H9 (cell line): ENCODE results near the gene SDR39U1. TPM values are rescaled to one million over a fixed set of nuclear protein-coding genes. Genes with fewer than 3 reads are reported as not detected.

Source experiments
- DNase-seq: peaks from one replicate; pipeline ENCODE4 v3.0.0-alpha.2; 2017
- H2AFZ ChIP-seq: one replicate; pipeline ENCODE4 v1.6.1; 2013; ENCODE audit warnings: mild to moderate bottlenecking, low read length, control low read depth, moderate library complexity
- H2AK5ac ChIP-seq: 2 replicates; pipeline ENCODE4 v1.6.1; 2013; ENCODE audit warnings: low read length, control low read depth, mixed read lengths; ENCODE audit not compliant: insufficient read length
- H2BK120ac ChIP-seq: one replicate; pipeline ENCODE4 v1.6.1; 2013; ENCODE audit warnings: low read depth, mild to moderate bottlenecking, low read length, control low read depth, inconsistent platforms; ENCODE audit not compliant: poor library complexity, severe bottlenecking
- H2BK12ac ChIP-seq: 2 replicates; pipeline ENCODE4 v1.6.1; 2013; ENCODE audit warnings: low read length, control low read depth, mixed read lengths, low read depth; ENCODE audit not compliant: insufficient read length
- H2BK15ac ChIP-seq: 2 replicates; pipeline ENCODE4 v1.6.1; 2013; ENCODE audit warnings: low read depth, low read length, control low read depth
- H2BK20ac ChIP-seq: one replicate; pipeline ENCODE4 v1.6.1; 2013; ENCODE audit warnings: low read depth, mild to moderate bottlenecking, low read length, control low read depth, inconsistent platforms; ENCODE audit not compliant: poor library complexity, severe bottlenecking
- H2BK5ac ChIP-seq: 2 replicates; pipeline ENCODE4 v1.6.1; 2013; ENCODE audit warnings: low read length, control low read depth, mixed read lengths; ENCODE audit not compliant: insufficient read length
- H3K14ac ChIP-seq: 2 replicates; pipeline ENCODE4 v1.6.1; 2013; ENCODE audit warnings: low read length, control low read depth; ENCODE audit not compliant: insufficient read depth
- H3K18ac ChIP-seq: 2 replicates; pipeline ENCODE4 v1.6.1; 2013; ENCODE audit warnings: low read depth, mild to moderate bottlenecking, mixed read lengths, low read length, control low read depth; ENCODE audit not compliant: insufficient read length
- H3K23ac ChIP-seq: 2 replicates; pipeline ENCODE4 v1.6.1; 2013; ENCODE audit warnings: low read length, control low read depth, mixed read lengths, low read depth; ENCODE audit not compliant: insufficient read length
- H3K23me2 ChIP-seq: 2 replicates; pipeline ENCODE4 v1.6.1; 2013; ENCODE audit warnings: low read depth, mild to moderate bottlenecking, mixed read lengths, low read length, control low read depth; ENCODE audit not compliant: insufficient read length, poor library complexity, severe bottlenecking
- H3K27ac ChIP-seq: 2 replicates; pipeline ENCODE4 v1.5.1; 2013; ENCODE audit warnings: low read length, control low read depth, mixed read lengths, low read depth; ENCODE audit not compliant: insufficient read length
- H3K27me3 ChIP-seq: 2 replicates; pipeline ENCODE4 v1.6.1; 2013; ENCODE audit warnings: low read length, control low read depth, inconsistent platforms; ENCODE audit not compliant: insufficient read depth
- H3K4ac ChIP-seq: 2 replicates; pipeline ENCODE4 v1.6.1; 2013; ENCODE audit warnings: low read depth, mild to moderate bottlenecking, control low read depth, inconsistent platforms, low read length, moderate library complexity
- H3K4me1 ChIP-seq: 2 replicates; pipeline ENCODE4 v1.6.1; 2013; ENCODE audit warnings: low read length, control low read depth, inconsistent platforms; ENCODE audit not compliant: insufficient read depth
- H3K4me2 ChIP-seq: 2 replicates; pipeline ENCODE4 v1.6.1; 2013; ENCODE audit warnings: low read length, control low read depth, mixed read lengths; ENCODE audit not compliant: insufficient read length, insufficient read depth
- H3K56ac ChIP-seq: 2 replicates; pipeline ENCODE4 v1.6.1; 2013; ENCODE audit warnings: low read depth, mild to moderate bottlenecking, mixed read lengths, low read length, control low read depth; ENCODE audit not compliant: insufficient read length
- H3K79me1 ChIP-seq: 2 replicates; pipeline ENCODE4 v1.6.1; 2013; ENCODE audit warnings: low read depth, mild to moderate bottlenecking, moderate library complexity, low read length, control low read depth, inconsistent platforms; ENCODE audit not compliant: insufficient read depth, poor library complexity, severe bottlenecking
- H3K79me2 ChIP-seq: 2 replicates; pipeline ENCODE4 v1.6.1; 2013; ENCODE audit warnings: low read length, control low read depth, inconsistent platforms; ENCODE audit not compliant: insufficient read depth
- H3K9ac ChIP-seq: 2 replicates; pipeline ENCODE4 v1.6.1; 2013; ENCODE audit warnings: low read length, control low read depth, mixed read lengths; ENCODE audit not compliant: insufficient read length; ENCODE audit errors: extremely low read depth
- H3K9me3 ChIP-seq: one replicate; pipeline ENCODE4 v1.6.1; 2013; ENCODE audit warnings: low read depth, low read length, inconsistent platforms; ENCODE audit not compliant: control insufficient read depth
- H3T11ph ChIP-seq: one replicate; pipeline ENCODE4 v1.6.1; 2013; ENCODE audit warnings: mild to moderate bottlenecking, low read length, control low read depth, inconsistent platforms
- H4K20me1 ChIP-seq: one replicate; pipeline ENCODE4 v1.6.1; 2013; ENCODE audit not compliant: control insufficient read depth, insufficient read length, insufficient read depth
- H4K5ac ChIP-seq: 2 replicates; pipeline ENCODE4 v1.6.1; 2013; ENCODE audit warnings: low read depth, mild to moderate bottlenecking, mixed read lengths, low read length, control low read depth; ENCODE audit not compliant: insufficient read length
- H4K8ac ChIP-seq: replicated peaks from 2 replicates; pipeline ENCODE4 v1.6.1; 2013; ENCODE audit warnings: low read length, control low read depth, mixed read lengths, low read depth; ENCODE audit not compliant: insufficient read length
- H4K91ac ChIP-seq: 2 replicates; pipeline ENCODE4 v1.6.1; 2013; ENCODE audit warnings: low read depth, mild to moderate bottlenecking, moderate library complexity, mixed read lengths, low read length, control low read depth; ENCODE audit not compliant: insufficient read length
- H3K27ac Mint-ChIP-seq, 3 experiments: 2 replicates in 2 of 3; 3 replicates in 1 of 3; pipeline ENCODE4 v1.8.0; 2020 to 2021; ENCODE audit warnings: mixed read lengths in 3 of 3, mild to moderate bottlenecking in 1 of 3, moderate library complexity in 1 of 3
- H3K27me3 Mint-ChIP-seq: 2 replicates; pipeline ENCODE4 v1.8.0; 2021; ENCODE audit warnings: low read depth, mild to moderate bottlenecking, moderate library complexity, mixed read lengths
- H3K36me3 Mint-ChIP-seq, 3 experiments: 2 replicates in 2 of 3; 3 replicates in 1 of 3; pipeline ENCODE4 v1.8.0; 2020 to 2021; ENCODE audit warnings: low read depth in 3 of 3, mixed read lengths in 3 of 3; ENCODE audit not compliant: insufficient read depth in 1 of 3
- H3K4me1 Mint-ChIP-seq, 2 experiments: 2 replicates each; pipeline ENCODE4 v1.8.0; 2020; ENCODE audit warnings: mixed read lengths in 2 of 2
- H3K4me3 Mint-ChIP-seq, 2 experiments: 2 replicates in 1 of 2; 3 replicates in 1 of 2; pipeline ENCODE4 v1.8.0; 2020 to 2021; ENCODE audit warnings: mild to moderate bottlenecking in 2 of 2, mixed read lengths in 2 of 2, moderate library complexity in 1 of 2
- H3K9me3 Mint-ChIP-seq, 2 experiments: 2 replicates in 1 of 2; 3 replicates in 1 of 2; pipeline ENCODE4 v1.8.0; 2020; ENCODE audit warnings: mild to moderate bottlenecking in 2 of 2, mixed read lengths in 2 of 2, moderate library complexity in 1 of 2
- CTCF ChIP-seq: fragments of 200-600 bp; sonication (generic); conservative IDR thresholded peaks from 3 replicates; pipeline ENCODE4 v1.8.0; 2021; ENCODE audit warnings: antibody characterized with exemption, mild to moderate bottlenecking
- WGBS: extraction: QIAGEN DNeasy Blood & Tissue Kit; methylation state at CpG from one replicate; pipeline ENCODE4 v1.1.7; 2013; ENCODE audit warnings: missing lambda C conversion rate, low lambda C conversion rate, mixed read lengths; ENCODE audit not compliant: insufficient read length; ENCODE audit errors: extremely low coverage; 5-methylcytosine and 5-hydroxymethylcytosine counted together
- total RNA-seq: library from RNA; stranded (reverse); gene quantifications from 2 replicates; pipeline ENCODE4 v1.2.1, GENCODE V29; 2021

SDR39U1 gene
- total RNA-seq, 1 experiment from 2014 or later, result 56.2 TPM

DNA sequence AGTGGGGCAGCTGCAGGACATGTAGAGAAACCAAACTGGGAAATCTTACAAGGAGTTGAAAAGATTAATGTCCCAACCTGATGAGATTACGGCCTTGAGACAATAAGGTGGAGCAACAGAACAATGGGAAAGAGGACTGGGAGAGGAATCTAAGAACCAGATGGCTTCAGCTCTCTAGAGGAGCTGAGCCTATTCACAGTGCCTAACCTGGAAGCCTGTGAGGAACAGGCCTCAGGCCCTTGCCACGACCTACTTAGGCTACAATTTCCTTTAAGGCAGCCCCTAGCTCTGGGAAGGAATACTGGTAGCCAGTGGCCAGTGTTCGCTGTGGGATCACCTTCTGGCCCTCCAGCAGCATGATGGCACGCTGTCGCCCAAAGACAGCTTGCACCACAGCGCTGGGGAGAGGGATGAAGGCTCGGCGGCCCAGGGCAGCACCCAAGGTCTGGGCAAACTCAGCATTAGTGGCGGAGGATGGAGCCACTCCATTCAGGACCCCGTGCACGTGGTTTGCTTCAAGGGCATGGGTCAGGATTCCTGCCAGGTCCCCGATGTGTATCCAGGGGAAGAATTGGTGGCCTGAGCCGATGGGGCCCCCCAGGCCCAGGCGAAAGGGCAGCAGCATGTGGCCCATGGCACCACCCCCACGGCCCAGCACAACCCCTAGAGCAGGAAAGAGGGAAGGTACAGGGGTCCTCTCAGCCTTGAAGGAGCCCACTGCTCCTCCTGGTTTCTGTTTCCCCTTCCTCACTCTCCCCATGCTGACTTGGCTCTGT lies 2.6 kb downstream of the SDR39U1 start:
- Mint-ChIP-seq H3K27me3 (no peaks in the 10 kb centered on the region; the same call in 1 of the 2 replicates), H3K27ac (no peak overlapping the region; a peak in 1 of 7 replicates), H3K4me1 (peaks cover 15 to 16% of the 10 kb centered on the region in 2 experiments), H3K36me3 (peaks cover 19 to 50% (median 45%) of the 10 kb centered on the region in 3 experiments), H3K4me3 (no peak overlapping the region; a peak in 1 of 5 replicates), H3K9me3 (no peaks in the 10 kb centered on the region; a peak in 1 of 5 replicates)
- H3K79me2 ChIP-seq, result no peaks in the 10 kb centered on the region
- no peaks in the 10 kb centered on the region for H3K9me3 ChIP-seq
- H3K4ac ChIP-seq, result no peak overlapping the region
- no peak overlapping the region for H4K8ac ChIP-seq
- H2AFZ ChIP-seq, result no peak overlapping the region
- no peak overlapping the region for H2BK5ac ChIP-seq
- DNase-seq, result no peak
- WGBS, result no CpG with 5 or more reads among the region's 15 CpGs
- no peak overlapping the region for H3K4me2 ChIP-seq
- peaks cover 10% of the 10 kb centered on the region for H3K23me2 ChIP-seq
- H2AK5ac ChIP-seq, result no peak overlapping the region
- H3K56ac ChIP-seq, result no peak overlapping the region
- no peak overlapping the region for H3T11ph ChIP-seq
- H3K27ac ChIP-seq, result no peak overlapping the region
- peaks cover 2% of the 10 kb centered on the region for H3K79me1 ChIP-seq
- H3K9ac ChIP-seq, result no peak overlapping the region
- no peak overlapping the region for H3K14ac ChIP-seq
- H3K18ac ChIP-seq, result no peak overlapping the region
- H2BK12ac ChIP-seq, result no peak overlapping the region
- TF ChIP-seq CTCF, result no peak
- no peak overlapping the region for H3K23ac ChIP-seq
- no peaks in the 10 kb centered on the region for H4K20me1 ChIP-seq
- no peak overlapping the region for H4K91ac ChIP-seq
- H3K4me1 ChIP-seq, result no peaks in the 10 kb centered on the region
- H3K27me3 ChIP-seq, result no peaks in the 10 kb centered on the region
- H2BK120ac ChIP-seq, result no peak overlapping the region
- H4K5ac ChIP-seq, result no peak overlapping the region
- H2BK20ac ChIP-seq, result no peak overlapping the region
- no peak overlapping the region for H2BK15ac ChIP-seq
